Muscle layer of colon (tissue), 2 donors: ENCODE data around the gene FAM3A.
"Not testable (repeated sequence)": the region's sequence is repeated elsewhere in the genome, so short reads cannot be mapped to it uniquely, and the experiment has no call there.

ENCODE experiments used
- H3K27ac ChIP-seq: one replicate; pipeline ENCODE4 v1.7.0; 2013; ENCODE audit warnings: low read depth, mild to moderate bottlenecking, low read length, moderate library complexity
- H3K27me3 ChIP-seq, 2 donors: one replicate each; pipeline ENCODE4 v1.7.0; 2013; ENCODE audit warnings: low read length in 2 of 2, mild to moderate bottlenecking in 2 of 2; ENCODE audit not compliant: insufficient read depth in 2 of 2, control insufficient read depth in 1 of 2
- H3K36me3 ChIP-seq: one replicate; pipeline ENCODE4 v1.7.0; 2013; ENCODE audit warnings: mild to moderate bottlenecking, low read length; ENCODE audit not compliant: insufficient read depth
- H3K4me1 ChIP-seq: one replicate; pipeline ENCODE4 v1.7.0; 2013; ENCODE audit warnings: mild to moderate bottlenecking, low read length; ENCODE audit not compliant: insufficient read depth
- H3K4me3 ChIP-seq, 2 donors: one replicate each; pipeline ENCODE4 v1.7.0; 2013; ENCODE audit warnings: low read length in 2 of 2, low read depth in 1 of 2, mild to moderate bottlenecking in 1 of 2, moderate library complexity in 1 of 2
- H3K9ac ChIP-seq: one replicate; pipeline ENCODE4 v1.7.0; 2013; ENCODE audit warnings: low read length
- H3K9me3 ChIP-seq: one replicate; pipeline ENCODE4 v1.7.0; 2013; ENCODE audit warnings: mild to moderate bottlenecking, low read length
- donor health status: abdominal sarcoma.
- donor health status: Adenocarcinoma of cecum.

FAM3A gene

GRCh38 chrX:154511761-154512160 is 4.3 kb downstream of the FAM3A start:
- Histone ChIP-seq H3K4me3 (no peak overlapping the region), H3K4me1 (peaks cover 7% of the 10 kb centered on the region), H3K9me3 (no peaks in the 10 kb centered on the region), H3K9ac (no peak overlapping the region), H3K36me3 (no peaks in the 10 kb centered on the region), H3K27me3 (peaks cover 0 to 10% of the 10 kb centered on the region in 2 donors), H3K27ac (no peak overlapping the region)

GRCh38 chrX:154509455-154509854 is 6.6 kb downstream of the FAM3A start:
- Histone ChIP-seq H3K4me3 (no peak overlapping the region), H3K4me1 (no peaks in the 10 kb centered on the region), H3K27ac (no peak overlapping the region), H3K36me3 (no peaks in the 10 kb centered on the region), H3K9ac (no peak overlapping the region), H3K9me3 (no peaks in the 10 kb centered on the region), H3K27me3 (peaks cover 0 to 15% of the 10 kb centered on the region in 2 donors)

GRCh38 chrX:154508384-154508745 is 7.7 kb downstream of the FAM3A start:
- H3K4me3 ChIP-seq, result no peak overlapping the region
- H3K4me1 ChIP-seq, result no peaks in the 10 kb centered on the region
- H3K9ac ChIP-seq, result no peak overlapping the region
- peaks cover 0 to 15% of the 10 kb centered on the region in 2 donors for H3K27me3 ChIP-seq
- H3K27ac ChIP-seq, result no peak overlapping the region
- no peaks in the 10 kb centered on the region for H3K36me3 ChIP-seq
- H3K9me3 ChIP-seq, result no peaks in the 10 kb centered on the region

- Histone ChIP-seq H3K27me3 (peaks cover 0 to 15% of the 10 kb centered on the region in 2 donors), H3K4me3 (no peak overlapping the region), H3K9me3 (no peaks in the 10 kb centered on the region), H3K27ac (no peak overlapping the region), H3K4me1 (no peaks in the 10 kb centered on the region), H3K36me3 (no peaks in the 10 kb centered on the region), H3K9ac (no peak overlapping the region)
Measured at GRCh38 chrX:154507673-154508383, 8.2 kb downstream of the FAM3A start.

- Histone ChIP-seq H3K4me3 (no peak overlapping the region), H3K36me3 (no peaks in the 10 kb centered on the region), H3K27ac (no peak overlapping the region), H3K27me3 (peaks cover 0 to 15% of the 10 kb centered on the region in 2 donors), H3K9me3 (no peaks in the 10 kb centered on the region), H3K9ac (no peak overlapping the region), H3K4me1 (no peaks in the 10 kb centered on the region)
Measured at GRCh38 chrX:154506483-154507332, 9.3 kb downstream of the FAM3A start.

- no peak overlapping the region for H3K27ac ChIP-seq
- H3K4me3 ChIP-seq, result no peak overlapping the region
- peaks cover 0 to 15% of the 10 kb centered on the region in 2 donors for H3K27me3 ChIP-seq
- H3K9ac ChIP-seq, result no peak overlapping the region
- no peaks in the 10 kb centered on the region for H3K9me3 ChIP-seq
- no peaks in the 10 kb centered on the region for H3K36me3 ChIP-seq
- no peaks in the 10 kb centered on the region for H3K4me1 ChIP-seq
Measured at GRCh38 chrX:154505734-154506133, 10.3 kb downstream of the FAM3A start.

- Histone ChIP-seq H3K9ac (no peak overlapping the region), H3K9me3 (no peaks in the 10 kb centered on the region), H3K4me1 (no peaks in the 10 kb centered on the region), H3K36me3 (no peaks in the 10 kb centered on the region), H3K27ac (no peak overlapping the region), H3K27me3 (peaks cover 0 to 15% of the 10 kb centered on the region in 2 donors), H3K4me3 (no peak overlapping the region)
Measured at GRCh38 chrX:154502989-154503388, 13.0 kb downstream of the FAM3A start.

GRCh38 chrX:154502098-154502497 is 13.9 kb downstream of the FAM3A start:
- no peaks in the 10 kb centered on the region for H3K4me1 ChIP-seq
- H3K4me3 ChIP-seq, result no peak overlapping the region
- H3K27me3 ChIP-seq, result peaks cover 0 to 7% of the 10 kb centered on the region in 2 donors
- no peak overlapping the region for H3K9ac ChIP-seq
- no peaks in the 10 kb centered on the region for H3K36me3 ChIP-seq
- no peaks in the 10 kb centered on the region for H3K9me3 ChIP-seq
- H3K27ac ChIP-seq, result no peak overlapping the region

- H3K9me3 ChIP-seq, H3K4me3 ChIP-seq, H3K4me1 ChIP-seq, H3K9ac ChIP-seq, H3K36me3 ChIP-seq, H3K27ac ChIP-seq, H3K27me3 ChIP-seq: not testable (repeated sequence)
Measured at GRCh38 chrX:154501423-154501822, 14.6 kb downstream of the FAM3A start.

- not testable (repeated sequence) for H3K27ac ChIP-seq, H3K9ac ChIP-seq, H3K4me3 ChIP-seq, H3K4me1 ChIP-seq, H3K9me3 ChIP-seq, H3K27me3 ChIP-seq, H3K36me3 ChIP-seq
Measured at GRCh38 chrX:154496591-154497137, 19.4 kb downstream of the FAM3A start.

GRCh38 chrX:154495472-154495922 is 20.5 kb downstream of the FAM3A start:
- Histone ChIP-seq H3K9ac (no peak overlapping the region), H3K27ac (no peak overlapping the region), H3K36me3 (no peaks in the 10 kb centered on the region), H3K4me3 (no peak overlapping the region), H3K9me3 (no peaks in the 10 kb centered on the region), H3K27me3 (no peaks in the 10 kb centered on the region), H3K4me1 (no peaks in the 10 kb centered on the region)
